CD4-positive, alpha-beta T cell treated with Interleukin-21 for 1 hour (primary cell): Measurements from ENCODE around the gene SERINC3.
A peak's percentile ranks its signal among the peaks of the same experiment; 100 is the strongest.

ENCODE experiments used
- DNase-seq: peaks from one replicate; pipeline ENCODE4 v3.0.0-alpha.2; 2020

The SERINC3 gene

GRCh38 chr20:44461142-44461802 is 60.6 kb downstream of the SERINC3 start:
- no peak for DNase-seq

- DNase-seq = peak; percentile 37
Measured at GRCh38 chr20:44460795-44461141, 61.1 kb downstream of the SERINC3 start.

GRCh38 chr20:44459271-44459670 is 62.6 kb downstream of the SERINC3 start:
- DNase-seq = no peak

- no peak for DNase-seq
Measured at GRCh38 chr20:44457016-44457415, 64.9 kb downstream of the SERINC3 start.

- DNase-seq = no peak
Measured at GRCh38 chr20:44456611-44457010, 65.3 kb downstream of the SERINC3 start.

- no peak for DNase-seq
Measured at GRCh38 chr20:44455126-44455525, 66.7 kb downstream of the SERINC3 start.

GRCh38 chr20:44454306-44454963 is 67.4 kb downstream of the SERINC3 start:
- DNase-seq = no peak

GRCh38 chr20:44450903-44451450 is 70.9 kb downstream of the SERINC3 start:
- no peak for DNase-seq

- no peak for DNase-seq
Measured at GRCh38 chr20:44450281-44450889, 71.5 kb downstream of the SERINC3 start.

- no peak for DNase-seq
Measured at GRCh38 chr20:44449864-44450263, 72.0 kb downstream of the SERINC3 start.

GRCh38 chr20:44448753-44449546 is 72.9 kb downstream of the SERINC3 start:
- no peak for DNase-seq

- no peak for DNase-seq
Measured at GRCh38 chr20:44447827-44448419, 73.9 kb downstream of the SERINC3 start.
